ENCODE results near the gene UBE3A. TPM values are rescaled to one million over a fixed set of nuclear protein-coding genes. Genes with fewer than 3 reads are reported as not detected.

Gene UBE3A
- total and polyA plus RNA-seq, 10 of the 15 experiments (the other 5 are each of a cell fraction or from before 2014, with no cell fraction given), result 29.4 to 82.9 (median 58.7) TPM

GRCh38 chr15:25455226-25455625, 16.4 kb upstream of the UBE3A start:
- TF ChIP-seq MEF2B (IDR thresholded peaks at IDR 0.05; ENCODE audit: partially characterized antibody, poor library complexity, severe bottlenecking) (no peak), ATF3 (IDR thresholded peaks at IDR 0.05; ENCODE audit: borderline replicate concordance, extremely low read depth, low read depth, low read length) (no peak), CHD2 (IDR thresholded peaks at IDR 0.05; ENCODE audit: borderline replicate concordance, low read depth, low read length) (no peak), ZNF592 (IDR thresholded peaks at IDR 0.05) (no peak), ATF2 (IDR thresholded peaks at IDR 0.05; ENCODE audit: low read length) (no peak), BHLHE40 (IDR thresholded peaks at IDR 0.05; ENCODE audit: borderline replicate concordance in 1 of 2, low read depth in 2 of 2, low read length in 1 of 2) (no peak)
- Histone ChIP-seq H3K27ac (ENCODE audit: control insufficient read depth, insufficient read depth) (no peak overlapping the region), H2AFZ (ENCODE audit: control insufficient read depth, low read depth, low read length) (no peak overlapping the region), H3K79me2 (ENCODE audit: control insufficient read depth, insufficient read depth, low read length) (no peaks in the 10 kb centered on the region), H3K4me1 (ENCODE audit: control insufficient read depth, insufficient read depth, low read length) (no peaks in the 10 kb centered on the region), H3K9me3 (replicated peaks; ENCODE audit: control insufficient read depth, insufficient read depth, low read length) (no peaks in the 10 kb centered on the region; the same call in 2 of the 3 replicates), H3K9ac (ENCODE audit: control insufficient read depth, insufficient read depth, low read length) (no peak overlapping the region), H4K20me1 (ENCODE audit: control insufficient read depth, insufficient read depth) (no peaks in the 10 kb centered on the region), H3K4me2 (ENCODE audit: control insufficient read depth, insufficient read depth) (no peak overlapping the region), H3K36me3 (ENCODE audit: control insufficient read depth in 2 of 2, insufficient read depth in 2 of 2, low read length in 1 of 2) (no peaks in the 10 kb centered on the region), H3K27me3 (replicated peaks in 1 of 2; ENCODE audit: control insufficient read depth in 2 of 2, insufficient read depth in 2 of 2, low read length in 1 of 2) (no peaks in the 10 kb centered on the region), H3K4me3 (no peak overlapping the region)
- in situ Hi-C loops (cut with MboI), result loop anchor here (25.0 kb wide), 1 partner anchor 243 kb away; no protein-coding TSS in a partner anchor
- POLR2A ChIA-PET, result interaction anchor here (0.6 kb wide), 1 partner anchor 32 kb away, joined by 3 read pairs; no protein-coding TSS in a partner anchor
- WGBS (ENCODE audit: insufficient coverage, insufficient replicate concordance, low lambda C conversion rate, missing lambda C conversion rate), result 30% methylated on average over 3 of the region's 3 CpGs
- RAD21 ChIA-PET (ENCODE audit: unreplicated experiment), result interaction anchor here (1.3 to 1.8 kb wide), 2 partner anchors 9 to 16 kb away, joined by 3 to 7 read pairs; partner anchors contain the start of gene UBE3A
- DNase-seq (ENCODE audit: low read depth, low spot score), result no peak
- ATAC-seq, result no peak
- CTCF ChIA-PET, result no interaction called here
- SMC1A ChIA-PET (ENCODE audit: uncharacterized antibody, unreplicated experiment), result interaction anchor here (1.0 kb wide), 1 partner anchor 16 kb away, joined by 4 read pairs; no protein-coding TSS in a partner anchor
- intact Hi-C loops (cut with micrococcal nuclease; ENCODE audit: unreplicated experiment), result no loop called here
- no peak for FAIRE-seq
- BruUV-seq (replicated peaks), result no TSS peak

Measured in GM12878 (cell line).